Omental fat pad (tissue), 4 donors: ENCODE data around the gene LPCAT1. TPM values are rescaled to one million over a fixed set of nuclear protein-coding genes. Genes with fewer than 3 reads are reported as not detected.

Experiments used
- ATAC-seq: fragments of 150-250 bp; one replicate; pipeline ENCODE4 v1.9.1; 2016; ENCODE audit warnings: mild to moderate bottlenecking, moderate library complexity; ENCODE audit not compliant: low FRiP score
- DNase-seq: peaks from one replicate; pipeline ENCODE4 v3.0.0-alpha.2; 2019; ENCODE audit warnings: low spot score
- CTCF ChIP-seq, 3 donors: fragments of 450-650 bp; IDR thresholded peaks; one replicate each; pipeline ENCODE4 v1.5.1; 2016 to 2017; ENCODE audit warnings: antibody characterized with exemption in 3 of 3, mild to moderate bottlenecking in 3 of 3, moderate library complexity in 2 of 3
- total RNA-seq, 4 donors: library from RNA; depleted of rRNA; stranded (reverse); fragments of >200 nt; gene quantifications; one replicate each; pipeline ENCODE4 v1.1.0, GENCODE V29; 2016

LPCAT1 gene
- total RNA-seq, 4 donors from 2014 or later = 22.3 to 37.1 (median 34.5) TPM

GRCh38 chr5:1532384-1532783 is 8.6 kb upstream of the LPCAT1 start:
- no peak for DNase-seq
- TF ChIP-seq CTCF (IDR thresholded peaks at IDR 0.05) = no peak
- ATAC-seq = no peak

GRCh38 chr5:1529498-1529897 is 5.7 kb upstream of the LPCAT1 start:
- DNase-seq (no peak), ATAC-seq (no peak)

GRCh38 chr5:1527533-1528205 is 3.9 kb upstream of the LPCAT1 start:
- no peak for DNase-seq
- TF ChIP-seq CTCF (IDR thresholded peaks at IDR 0.05) = no peak
- ATAC-seq = no peak

More at GRCh38 chr5:1529498-1529897, 5.7 kb upstream of the LPCAT1 start:
- no peak for TF ChIP-seq CTCF (IDR thresholded peaks at IDR 0.05)

GRCh38 chr5:1526681-1527131 is 2.9 kb upstream of the LPCAT1 start:
- ATAC-seq = no peak
- no peak for DNase-seq
- TF ChIP-seq CTCF (IDR thresholded peaks at IDR 0.05) = no peak

GRCh38 chr5:1526190-1526631 is 2.5 kb upstream of the LPCAT1 start:
- DNase-seq (no peak), ATAC-seq (no peak)
- no peak for TF ChIP-seq CTCF (IDR thresholded peaks at IDR 0.05)

GRCh38 chr5:1525624-1526189 is 1.9 kb upstream of the LPCAT1 start:
- ATAC-seq (no peak), DNase-seq (no peak)
- TF ChIP-seq CTCF (IDR thresholded peaks at IDR 0.05) = no peak
